A673 (cell line): ENCODE results near the gene TGM4. TPM values are rescaled to one million over a fixed set of nuclear protein-coding genes. Genes with fewer than 3 reads are reported as not detected.

Experiments
- BruUV-seq: library from RNA; stranded (reverse); fragments of 400-500 nt; replicated peaks from 2 replicates; lab custom pipeline; 2021; lab: Mats Ljungman, UMichigan
- CTCF ChIA-PET: fragments of 300-600 bp; sonication (Branson Sonifier 250); formaldehyde crosslinking; loops from one replicate; lab custom pipeline; 2022; ENCODE audit warnings: antibody characterized with exemption; lab: Charles Lee
- POLR2A ChIA-PET: fragments of 300-600 bp; sonication (Branson Sonifier 250); formaldehyde crosslinking; loops from one replicate; lab custom pipeline; 2022; ENCODE audit warnings: antibody characterized with exemption; ENCODE audit not compliant: low non-redundant PET; lab: Charles Lee
- DNase-seq: peaks from one replicate; pipeline ENCODE4 v3.0.0-alpha.2; 2015; ENCODE audit warnings: low spot score
- H3K27ac ChIP-seq: fragments of 200-600 bp; sonication (generic); 2 replicates; pipeline ENCODE4 v1.5.1; 2016; ENCODE audit warnings: mixed run types, low read depth, mild to moderate bottlenecking, mixed read lengths, antibody characterized with exemption, low read length; ENCODE audit not compliant: poor library complexity, severe bottlenecking
- H3K27me3 ChIP-seq: fragments of 200-600 bp; sonication (generic); replicated peaks from 2 replicates; pipeline ENCODE4 v1.6.1; 2017; ENCODE audit warnings: mixed run types, low read depth, mild to moderate bottlenecking, mixed read lengths, antibody characterized with exemption, low read length; ENCODE audit not compliant: insufficient read depth, poor library complexity
- H3K36me3 ChIP-seq: fragments of 200-600 bp; sonication (generic); 2 replicates; pipeline ENCODE4 v1.6.1; 2016; ENCODE audit warnings: mixed run types, mild to moderate bottlenecking, mixed read lengths, antibody characterized with exemption, low read length; ENCODE audit not compliant: insufficient read depth, poor library complexity, severe bottlenecking
- H3K4me1 ChIP-seq: fragments of 200-600 bp; sonication (generic); 2 replicates; pipeline ENCODE4 v1.6.1; 2017; ENCODE audit warnings: mixed run types, mild to moderate bottlenecking, mixed read lengths, antibody characterized with exemption, low read length; ENCODE audit not compliant: insufficient read depth, poor library complexity, severe bottlenecking
- H3K4me3 ChIP-seq: fragments of 200-600 bp; sonication (generic); 2 replicates; pipeline ENCODE4 v1.5.1; 2016; ENCODE audit warnings: low read depth, mixed run types, mild to moderate bottlenecking, mixed read lengths, low read length; ENCODE audit not compliant: poor library complexity, severe bottlenecking
- H3K9me3 ChIP-seq: fragments of 200-600 bp; sonication (generic); 2 replicates; pipeline ENCODE4 v1.6.1; 2016; ENCODE audit warnings: mixed run types, low read depth, mild to moderate bottlenecking, mixed read lengths, antibody characterized with exemption, low read length; ENCODE audit not compliant: poor library complexity, severe bottlenecking
- CTCF ChIP-seq: fragments of 300-800, 200-600 bp; sonication (generic); conservative IDR thresholded peaks from 2 replicates; pipeline ENCODE4 v1.5.1; 2017; ENCODE audit warnings: low read depth, mild to moderate bottlenecking, antibody characterized with exemption, low read length, moderate library complexity, mixed read lengths
- EZH2 ChIP-seq: fragments of 200-600 bp; sonication (generic); IDR thresholded peaks from 2 replicates; pipeline ENCODE4 v1.6.1; 2017; ENCODE audit warnings: borderline replicate concordance, low read depth, mild to moderate bottlenecking, mixed read lengths, antibody characterized with exemption, low read length; ENCODE audit not compliant: poor library complexity, severe bottlenecking
- intact Hi-C: fragments of 100-400 bp; cut with micrococcal nuclease; formaldehyde crosslinking; loops from one replicate; pipeline ENCODE4 v1.10.0; 2022; ENCODE audit not compliant: unreplicated experiment
- total RNA-seq: library from RNA; stranded (reverse); gene quantifications from 2 replicates; pipeline ENCODE4 v1.2.3, GENCODE V29; 2021

Gene TGM4
- total RNA-seq, 1 experiment from 2014 or later, result 0.09 TPM

DNA sequence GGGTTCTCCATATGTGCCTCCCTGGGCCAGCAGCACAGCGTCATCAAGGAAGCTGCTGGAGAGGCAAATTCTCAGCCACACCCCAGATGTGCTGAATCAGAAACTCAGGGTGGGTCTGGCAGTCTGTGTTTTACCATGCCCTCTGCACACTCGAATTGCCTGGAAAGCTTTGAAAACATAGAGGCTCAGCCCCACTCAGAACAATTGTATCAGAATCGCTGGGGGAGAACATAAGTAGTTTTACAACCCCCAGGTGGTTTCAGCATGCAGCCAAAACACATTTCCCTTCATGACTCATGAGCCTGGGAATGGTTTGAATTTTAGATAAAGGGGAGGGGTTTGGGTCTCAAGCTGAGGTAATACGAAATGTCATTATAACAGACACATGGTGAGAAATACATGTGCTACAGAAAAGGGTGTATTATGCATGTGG lies 9.6 kb downstream of the TGM4 start:
- CTCF ChIA-PET, result no interaction called here
- no peaks in the 10 kb centered on the region for H3K27me3 ChIP-seq
- POLR2A ChIA-PET, result no interaction called here
- intact Hi-C loops, result no loop called here
- DNase-seq, result peak; percentile 85
- BruUV-seq, result no TSS peak
- no peaks in the 10 kb centered on the region for H3K9me3 ChIP-seq
- no peaks in the 10 kb centered on the region for H3K36me3 ChIP-seq
- no peak for TF ChIP-seq CTCF
- TF ChIP-seq EZH2, result no peak
- H3K27ac ChIP-seq, result no peak overlapping the region
- no peaks in the 10 kb centered on the region for H3K4me1 ChIP-seq
- no peak overlapping the region for H3K4me3 ChIP-seq

GRCh38 chr3:44885618-44886017 lies 11.2 kb downstream of the TGM4 start:
- no TSS peak for BruUV-seq
- peak; percentile 54 for DNase-seq
- H3K27ac ChIP-seq, result no peak overlapping the region
- H3K4me1 ChIP-seq, result no peaks in the 10 kb centered on the region
- H3K4me3 ChIP-seq, result no peak overlapping the region
- H3K9me3 ChIP-seq, result no peaks in the 10 kb centered on the region
- ChIA-PET CTCF (no interaction called here), POLR2A (no interaction called here)
- TF ChIP-seq CTCF (no peak), EZH2 (no peak)
- H3K36me3 ChIP-seq, result no peaks in the 10 kb centered on the region
- intact Hi-C loops, result no loop called here
- no peaks in the 10 kb centered on the region for H3K27me3 ChIP-seq

- no peak overlapping the region for H3K27ac ChIP-seq
- no TSS peak for BruUV-seq
- no peaks in the 10 kb centered on the region for H3K36me3 ChIP-seq
- no peaks in the 10 kb centered on the region for H3K4me1 ChIP-seq
- TF ChIP-seq EZH2 (no peak), CTCF (no peak)
- no peaks in the 10 kb centered on the region for H3K9me3 ChIP-seq
- no peak overlapping the region for H3K4me3 ChIP-seq
- ChIA-PET CTCF (no interaction called here), POLR2A (no interaction called here)
- intact Hi-C loops, result no loop called here
- no peak for DNase-seq
- no peaks in the 10 kb centered on the region for H3K27me3 ChIP-seq
Measured at GRCh38 chr3:44886561-44886960, 12.2 kb downstream of the TGM4 start.
